Transverse colon (tissue), 4 donors: ENCODE results near the gene DNAAF3. TPM values are rescaled to one million over a fixed set of nuclear protein-coding genes. Genes with fewer than 3 reads are reported as not detected.

ENCODE experiments used
- DNase-seq: peaks from one replicate; pipeline ENCODE4 v3.0.0-alpha.2; 2019
- H3K27ac ChIP-seq, 4 donors: fragments of 200-600 bp; sonication (generic); 2 replicates each; pipeline ENCODE4 v1.5.1; 2016 to 2018; ENCODE audit warnings: inconsistent platforms in 4 of 4
- H3K27me3 ChIP-seq: fragments of 200-600 bp; sonication (generic); 2 replicates; pipeline ENCODE4 v1.5.1; 2017; ENCODE audit warnings: inconsistent platforms
- H3K36me3 ChIP-seq, 4 donors: fragments of 200-600 bp; sonication (generic); 2 replicates each; pipeline ENCODE4 v1.5.1; 2017 to 2019; ENCODE audit warnings: inconsistent platforms in 4 of 4
- H3K4me1 ChIP-seq, 4 donors: fragments of 200-600 bp; sonication (generic); 2 replicates each; pipeline ENCODE4 v1.5.1; 2017 to 2020; ENCODE audit warnings: inconsistent platforms in 4 of 4
- H3K4me3 ChIP-seq, 4 donors: fragments of 200-600 bp; sonication (generic); 1 replicate in 1 of 4; 2 replicates in 3 of 4; pipeline versions ENCODE4 v1.5.1 to v1.6.1; 2017 to 2019; ENCODE audit warnings: inconsistent platforms in 4 of 4
- H3K9me3 ChIP-seq, 2 donors: fragments of 200-600 bp; sonication (generic); 2 replicates each; pipeline ENCODE4 v1.5.1; 2017 to 2019; ENCODE audit warnings: inconsistent platforms in 2 of 2
- CTCF ChIP-seq, 5 experiments: fragments of 200-600 bp in 3 of 5; fragments of 450-650 bp in 2 of 5; sonication (generic) in 3 of 5; IDR thresholded peaks; 1 replicate in 2 of 5; 2 replicates in 3 of 5; pipeline ENCODE4 v1.5.1; 2016 to 2017; ENCODE audit warnings: antibody characterized with exemption in 5 of 5, inconsistent platforms in 3 of 5, mild to moderate bottlenecking in 2 of 5, moderate library complexity in 1 of 5
- EP300 ChIP-seq: sonication (generic); formaldehyde crosslinking; IDR thresholded peaks from one replicate; pipeline ENCODE4 v1.6.1; 2017; ENCODE audit warnings: antibody characterized with exemption, low read depth
- POLR2A ChIP-seq: fragments of 450-650 bp; IDR thresholded peaks from one replicate; pipeline ENCODE4 v1.6.1; 2016; ENCODE audit warnings: antibody characterized with exemption, mild to moderate bottlenecking, moderate library complexity
- POLR2AphosphoS5 ChIP-seq, 3 donors: sonication (generic); formaldehyde crosslinking; IDR thresholded peaks; one replicate each; pipeline ENCODE4 v1.6.1; 2016; ENCODE audit warnings: antibody characterized with exemption in 3 of 3
- WGBS, 2 donors: methylation state at CpG; one replicate each; pipeline ENCODE4 v1.1.5; 2018; ENCODE audit warnings: low coverage in 1 of 2; 5-methylcytosine and 5-hydroxymethylcytosine counted together
- in situ Hi-C, 4 donors: fragments of 200-750 bp; cut with MboI; loops; one replicate each; pipeline versions ENCODE4 v1.15.0 to v1.15.1; 2017; ENCODE audit warnings: low sequenced_read_pairs in 3 of 4, low pct_ligation_motif_present in 1 of 4, low pct_unique_long_range_greater_than_20kb in 1 of 4
- intact Hi-C: fragments of 100-400 bp; cut with DNase I; formaldehyde crosslinking; loops from one replicate; pipeline ENCODE4 v1.15.1; 2023; ENCODE audit warnings: low total_unique reads
- total RNA-seq, 4 donors: library from RNA; depleted of rRNA; stranded (reverse); fragments of >200 nt; gene quantifications; one replicate each; pipeline ENCODE4 v1.1.0, GENCODE V29; 2016

Gene DNAAF3
- total RNA-seq: under 1 TPM in 2 of 4 donors, not detected in 2; 0.40 to 0.41 TPM

DNA sequence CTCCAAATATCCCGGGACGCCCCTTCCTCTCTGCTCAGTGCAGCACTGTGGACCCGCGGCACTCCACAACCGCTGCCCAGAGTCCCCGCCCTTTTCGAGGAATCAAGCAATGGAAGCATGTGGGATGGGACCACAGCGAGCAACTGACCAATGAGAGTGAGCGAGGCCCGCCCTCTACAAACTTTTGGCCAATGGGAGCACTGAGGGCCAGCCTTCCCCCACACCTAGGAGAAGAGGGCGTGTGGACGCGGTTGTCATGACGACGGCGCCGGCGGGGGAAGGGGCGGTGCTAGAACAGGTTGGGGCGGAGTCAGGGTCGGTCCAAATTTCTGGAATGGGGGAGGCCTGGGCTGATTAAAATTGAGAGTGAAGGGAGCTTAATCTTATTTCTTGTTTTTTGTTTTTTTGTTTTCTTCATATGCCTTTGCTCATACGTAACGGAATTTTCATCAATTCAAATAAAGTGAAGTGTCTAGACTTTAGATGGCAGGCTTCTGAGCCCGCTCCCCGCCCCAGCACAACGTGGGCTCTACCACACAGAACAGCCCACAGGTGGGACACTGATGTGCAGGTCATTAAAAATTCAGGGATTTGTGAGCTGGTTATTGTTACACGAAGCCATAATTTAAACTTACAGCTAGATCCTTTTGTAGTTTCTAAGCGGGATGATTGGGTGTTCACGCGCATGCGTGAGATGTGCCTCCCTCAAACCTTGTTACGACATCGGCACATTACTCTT lies at the start of gene DNAAF3:
TSS of gene DNAAF3 (minus strand) at position 84 of the 739 bp plus-strand sequence. CDS start 200 bp downstream, outside the sequence.
- Histone ChIP-seq H3K27me3 (peaks cover 85% of the 10 kb centered on the region), H3K27ac (peak within 1 kb of the TSS in 2 of 4 donors; percentile 8 to 10)

GRCh38 chr19:55213547-55213946 lies 47.1 kb upstream of the DNAAF3 start:
- Histone ChIP-seq H3K4me1 (peaks cover 4 to 24% (median 18%) of the 10 kb centered on the region in 4 donors), H3K9me3 (peaks cover 3 to 7% of the 10 kb centered on the region in 2 donors), H3K36me3 (no peaks in the 10 kb centered on the region), H3K27ac (no peak overlapping the region), H3K4me3 (no peak overlapping the region), H3K27me3 (peaks cover 6% of the 10 kb centered on the region)
- DNase-seq: no peak
- WGBS, 2 donors: 90 to 96% methylated on average over 3 to 7 of the region's 7 CpGs
- in situ Hi-C loops: no loop called here
- intact Hi-C loops: no loop called here
- TF ChIP-seq POLR2AphosphoS5 (IDR thresholded peaks at IDR 0.05): no peak
- TF ChIP-seq POLR2A: no peak
- TF ChIP-seq CTCF (IDR thresholded peaks at IDR 0.05): no peak
- no peak for TF ChIP-seq EP300

More for the DNA sequence above, at the start of gene DNAAF3:
- intact Hi-C loops: no loop called here
- peak; percentile 93 for DNase-seq
- Histone ChIP-seq H3K9me3 (no peaks in the 10 kb centered on the region), H3K4me3 (peak within 1 kb of the TSS; percentile 14 to 50 (median 28)), H3K36me3 (no peaks in the 10 kb centered on the region), H3K4me1 (peaks cover 0 to 11% (median 3%) of the 10 kb centered on the region in 4 donors)
- WGBS, 2 donors: 2 to 3% methylated on average over 9 to 33 of the region's 33 CpGs
- in situ Hi-C loops: no loop called here
- TF ChIP-seq POLR2A: no peak
- peak in 1 of 5 experiments; percentile 31 for TF ChIP-seq CTCF (IDR thresholded peaks at IDR 0.05)
- no peak for TF ChIP-seq POLR2AphosphoS5 (IDR thresholded peaks at IDR 0.05)

GRCh38 chr19:55212447-55212846 lies 46.0 kb upstream of the DNAAF3 start:
- no peak for TF ChIP-seq EP300
- TF ChIP-seq CTCF (IDR thresholded peaks at IDR 0.05): peak; percentile 25 to 41 (median 31)
- Histone ChIP-seq H3K36me3 (no peaks in the 10 kb centered on the region), H3K4me3 (no peak overlapping the region), H3K9me3 (peaks cover 3 to 7% of the 10 kb centered on the region in 2 donors), H3K27ac (no peak overlapping the region), H3K27me3 (peaks cover 6% of the 10 kb centered on the region), H3K4me1 (peaks cover 4 to 24% (median 17%) of the 10 kb centered on the region in 4 donors)
- intact Hi-C loops (no loop called here), in situ Hi-C loops (no loop called here)
- DNase-seq: peak; percentile 67
- 69 to 75% methylated on average over 2 to 3 of the region's 3 CpGs for WGBS, 2 donors

- TF ChIP-seq CTCF (IDR thresholded peaks at IDR 0.05) (no peak), POLR2A (no peak), EP300 (no peak)
- DNase-seq: no peak
- in situ Hi-C loops: no loop called here
- peaks cover 3 to 7% of the 10 kb centered on the region in 2 donors for H3K9me3 ChIP-seq
- no peak overlapping the region for H3K4me3 ChIP-seq
- H3K27ac ChIP-seq: peak overlapping the region; percentile 79 to 90 (median 86)
- peaks cover 4 to 21% (median 20%) of the 10 kb centered on the region in 4 donors for H3K4me1 ChIP-seq
- intact Hi-C loops: no loop called here
- no peaks in the 10 kb centered on the region for H3K36me3 ChIP-seq
- WGBS, 2 donors: 50 to 68% methylated on average over 4 to 17 of the region's 17 CpGs
- H3K27me3 ChIP-seq: peaks cover 6% of the 10 kb centered on the region
Measured at GRCh38 chr19:55209693-55210472, 43.5 kb upstream of the DNAAF3 start.
